ENCODE results near the gene LCE1C.

The LCE1C gene

GRCh38 chr1:152777510-152778137, 28.8 kb downstream of the LCE1C start:
- ATAC-seq (ENCODE audit: insufficient read depth, low read depth) (no peak), DNase-seq (peak; percentile 7)
- TF ChIP-seq EZH2 (IDR thresholded peaks at IDR 0.05; ENCODE audit: borderline replicate concordance, low read depth, low read length, severe bottlenecking) (no peak), CTCF (IDR thresholded peaks at IDR 0.05; ENCODE audit: borderline replicate concordance, extremely low read depth, low read length, poor library complexity, severe bottlenecking) (peak; percentile 34)
- no peak overlapping the region for H3K27ac ChIP-seq (ENCODE audit: low read length)
- no peaks in the 10 kb centered on the region for H3K79me2 ChIP-seq (ENCODE audit: insufficient read depth, low read length)
- no peaks in the 10 kb centered on the region for H3K36me3 ChIP-seq (ENCODE audit: insufficient read depth, low read length)
- no peaks in the 10 kb centered on the region for H4K20me1 ChIP-seq (ENCODE audit: insufficient read depth, low read length)
- no peaks in the 10 kb centered on the region for H3K4me1 ChIP-seq (ENCODE audit: insufficient read depth, low read length)
- H3K4me2 ChIP-seq (ENCODE audit: insufficient read depth, low read length): no peak overlapping the region
- no peak overlapping the region for H3K9ac ChIP-seq (ENCODE audit: low read depth, low read length)
- no peaks in the 10 kb centered on the region for H3K9me3 ChIP-seq (ENCODE audit: insufficient read depth, low read length, severe bottlenecking)
- no peak overlapping the region for H2AFZ ChIP-seq (ENCODE audit: low read depth, low read length)
- no peak overlapping the region for H3K4me3 ChIP-seq (ENCODE audit: low read depth in 1 of 2, low read length in 2 of 2)
- peaks cover 4% of the 10 kb centered on the region for H3K27me3 ChIP-seq (ENCODE audit: insufficient read depth, low read length, poor library complexity)

- no peak for ATAC-seq (ENCODE audit: insufficient read depth, low read depth)
- H3K4me2 ChIP-seq (ENCODE audit: insufficient read depth, low read length): no peak overlapping the region
- no peaks in the 10 kb centered on the region for H3K79me2 ChIP-seq (ENCODE audit: insufficient read depth, low read length)
- no peak for DNase-seq
- H3K9me3 ChIP-seq (ENCODE audit: insufficient read depth, low read length, severe bottlenecking): no peaks in the 10 kb centered on the region
- no peaks in the 10 kb centered on the region for H4K20me1 ChIP-seq (ENCODE audit: insufficient read depth, low read length)
- H3K4me3 ChIP-seq (ENCODE audit: low read depth in 1 of 2, low read length in 2 of 2): no peak overlapping the region
- no peak for TF ChIP-seq CTCF (IDR thresholded peaks at IDR 0.05; ENCODE audit: borderline replicate concordance, extremely low read depth, low read length, poor library complexity, severe bottlenecking)
- TF ChIP-seq EZH2 (IDR thresholded peaks at IDR 0.05; ENCODE audit: borderline replicate concordance, low read depth, low read length, severe bottlenecking): no peak
- peaks cover 4% of the 10 kb centered on the region for H3K27me3 ChIP-seq (ENCODE audit: insufficient read depth, low read length, poor library complexity)
- H3K27ac ChIP-seq (ENCODE audit: low read length): no peak overlapping the region
- no peaks in the 10 kb centered on the region for H3K36me3 ChIP-seq (ENCODE audit: insufficient read depth, low read length)
- H3K4me1 ChIP-seq (ENCODE audit: insufficient read depth, low read length): no peaks in the 10 kb centered on the region
- H3K9ac ChIP-seq (ENCODE audit: low read depth, low read length): no peak overlapping the region
- H2AFZ ChIP-seq (ENCODE audit: low read depth, low read length): no peak overlapping the region
These were observed 30.1 kb downstream of the LCE1C start for GRCh38 chr1:152776361-152776760.

GRCh38 chr1:152774875-152775274, 31.6 kb downstream of the LCE1C start, which contains the start of gene LCE1F:
LCE1F (plus strand) TSS chr1:152775140; CDS start chr1:152776372, 1,232 bp downstream.
- H3K9me3 ChIP-seq (ENCODE audit: insufficient read depth, low read length, severe bottlenecking): no peaks in the 10 kb centered on the region

More at GRCh38 chr1:152774875-152775274, 31.6 kb downstream of the LCE1C start, which contains the start of gene LCE1F:
- H2AFZ ChIP-seq (ENCODE audit: low read depth, low read length): no peak within 1 kb of the TSS
- no peaks in the 10 kb centered on the region for H4K20me1 ChIP-seq (ENCODE audit: insufficient read depth, low read length)
- H3K27me3 ChIP-seq (ENCODE audit: insufficient read depth, low read length, poor library complexity): peaks cover 3% of the 10 kb centered on the region
- H3K27ac ChIP-seq (ENCODE audit: low read length): no peak within 1 kb of the TSS
- H3K4me1 ChIP-seq (ENCODE audit: insufficient read depth, low read length): no peaks in the 10 kb centered on the region
- no peaks in the 10 kb centered on the region for H3K79me2 ChIP-seq (ENCODE audit: insufficient read depth, low read length)
- DNase-seq (no peak), ATAC-seq (ENCODE audit: insufficient read depth, low read depth) (no peak)
- no peaks in the 10 kb centered on the region for H3K36me3 ChIP-seq (ENCODE audit: insufficient read depth, low read length)
- H3K9ac ChIP-seq (ENCODE audit: low read depth, low read length): no peak within 1 kb of the TSS
- H3K4me3 ChIP-seq (ENCODE audit: low read depth in 1 of 2, low read length in 2 of 2): no peak within 1 kb of the TSS
- TF ChIP-seq CTCF (IDR thresholded peaks at IDR 0.05; ENCODE audit: borderline replicate concordance, extremely low read depth, low read length, poor library complexity, severe bottlenecking) (no peak), EZH2 (IDR thresholded peaks at IDR 0.05; ENCODE audit: borderline replicate concordance, low read depth, low read length, severe bottlenecking) (no peak)
- H3K4me2 ChIP-seq (ENCODE audit: insufficient read depth, low read length): no peak within 1 kb of the TSS
